GM19372 (cell line): ENCODE results near the gene ACTL7B.

Source experiments
- ATAC-seq: cut with Tn5 transposase; IDR thresholded peaks from one replicate; pipeline ENCODE4 v1.9.1; 2021; ENCODE audit warnings: mild to moderate bottlenecking, low read depth, moderate library complexity; ENCODE audit not compliant: unreplicated experiment

The ACTL7B gene

GRCh38 chr9:108874058-108874788 is 18.4 kb upstream of the ACTL7B start:
- ATAC-seq = peak; percentile 66

- no peak for ATAC-seq
These were observed 13.4 kb upstream of the ACTL7B start for GRCh38 chr9:108869092-108869725.

- ATAC-seq = no peak
These were observed 12.0 kb upstream of the ACTL7B start for GRCh38 chr9:108867829-108868228.

GRCh38 chr9:108867116-108867515 is 11.3 kb upstream of the ACTL7B start:
- ATAC-seq = no peak

DNA sequence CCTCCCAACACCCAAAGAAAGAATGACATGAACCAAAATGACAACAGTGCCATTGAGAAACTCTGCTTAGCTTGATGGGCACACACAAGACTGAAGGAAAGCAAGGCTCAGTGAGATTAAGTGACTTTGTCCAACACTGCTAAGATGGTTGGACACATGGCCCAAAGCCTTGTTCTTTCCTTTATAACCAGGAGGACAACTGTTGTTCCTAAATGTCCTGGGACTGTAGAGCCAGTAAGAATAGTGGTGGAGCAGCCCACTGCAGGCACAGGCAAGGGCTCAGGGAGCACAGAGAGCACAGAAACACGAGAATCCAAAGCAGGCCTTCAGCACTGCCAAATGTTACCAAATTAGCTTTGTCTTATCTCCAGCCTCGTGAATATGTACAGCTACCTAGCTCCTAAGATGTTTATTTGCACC is 10.2 kb upstream of the ACTL7B start:
- ATAC-seq = no peak

- no peak for ATAC-seq
These were observed 9.3 kb upstream of the ACTL7B start for GRCh38 chr9:108865037-108865436.

GRCh38 chr9:108864446-108864845 is 8.7 kb upstream of the ACTL7B start:
- ATAC-seq = no peak

- ATAC-seq = no peak
These were observed 8.1 kb upstream of the ACTL7B start for GRCh38 chr9:108863891-108864290.

GRCh38 chr9:108861997-108862396 is 6.2 kb upstream of the ACTL7B start, which contains the start of gene ACTL7A:
Gene ACTL7A, plus strand, starts transcription at chr9:108862266. Its CDS starts 57 bp downstream, at chr9:108862323.
- ATAC-seq = no peak

DNA sequence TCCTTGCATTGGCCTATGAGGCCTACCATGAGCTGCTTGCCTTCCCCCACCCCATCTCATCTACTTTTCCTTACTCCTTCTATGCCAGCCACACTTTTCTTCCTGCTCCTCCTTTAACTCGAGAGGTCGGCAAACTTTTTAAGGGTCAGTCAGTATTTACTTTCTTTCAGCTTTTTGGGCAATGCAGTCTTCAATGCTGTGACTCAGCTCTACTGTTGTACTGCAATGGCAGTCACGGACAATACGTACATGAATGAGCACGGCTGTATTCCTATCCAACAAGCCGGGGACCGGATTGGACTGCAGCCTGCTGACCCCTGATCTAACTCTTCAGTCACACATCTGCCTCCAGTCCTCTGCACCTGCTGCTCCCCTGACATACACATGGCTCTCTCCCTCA is 5.7 kb upstream of the ACTL7B start:
- no peak for ATAC-seq

GRCh38 chr9:108860764-108861163 is 5.0 kb upstream of the ACTL7B start:
- ATAC-seq = no peak

DNA sequence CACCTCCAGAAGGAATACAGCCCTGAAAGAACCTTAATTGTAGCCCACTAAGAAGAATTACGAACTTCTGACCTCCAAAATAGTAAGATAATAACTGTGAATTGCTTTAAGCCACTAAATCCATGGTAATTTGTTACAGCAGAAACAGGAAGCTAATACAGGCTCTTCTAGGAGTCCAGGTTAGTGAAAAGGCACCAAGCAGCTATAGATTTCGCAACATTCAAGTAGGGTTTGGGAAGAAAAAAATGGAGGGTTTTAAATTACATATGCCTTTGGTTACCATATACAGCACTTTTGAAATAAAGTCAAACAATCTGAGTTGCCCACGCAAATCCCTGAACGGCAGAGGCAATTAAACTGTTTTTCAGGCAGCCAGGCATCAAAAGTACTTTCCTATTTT is 4.6 kb upstream of the ACTL7B start:
- no peak for ATAC-seq

DNA sequence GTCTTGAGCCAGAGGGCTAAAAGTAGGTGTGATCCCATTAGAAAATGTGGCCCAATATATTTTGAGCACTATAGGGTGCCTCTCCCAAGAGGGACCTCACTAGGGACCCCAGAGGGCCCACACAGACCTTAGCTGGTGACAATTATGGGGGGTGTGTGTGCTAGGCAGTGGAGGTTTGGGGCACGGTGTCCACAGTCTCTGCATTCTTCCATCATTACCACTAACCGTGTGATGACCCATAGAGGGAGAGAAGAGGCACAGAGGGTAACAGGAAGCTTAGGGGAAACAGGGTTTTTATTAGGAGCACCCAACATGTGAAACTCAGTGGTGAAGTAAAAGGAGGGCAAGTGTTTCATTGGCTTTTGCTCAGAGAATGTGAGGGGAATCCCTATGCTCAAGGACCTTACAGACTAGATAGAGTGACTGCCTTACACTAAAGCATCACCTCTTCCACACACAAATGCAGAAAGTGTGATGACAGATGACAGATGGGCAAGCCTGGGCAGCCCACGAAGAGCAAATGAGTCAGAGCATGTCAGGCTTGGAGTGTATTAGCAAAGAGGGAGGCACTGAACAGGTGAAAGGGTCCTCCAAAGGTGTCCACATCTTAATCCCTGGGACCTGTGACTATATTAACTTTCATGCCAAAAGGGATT is 3.8 kb upstream of the ACTL7B start:
- peak; percentile 62 for ATAC-seq

- ATAC-seq = no peak
These were observed 1.8 kb upstream of the ACTL7B start for GRCh38 chr9:108857572-108857971.

DNA sequence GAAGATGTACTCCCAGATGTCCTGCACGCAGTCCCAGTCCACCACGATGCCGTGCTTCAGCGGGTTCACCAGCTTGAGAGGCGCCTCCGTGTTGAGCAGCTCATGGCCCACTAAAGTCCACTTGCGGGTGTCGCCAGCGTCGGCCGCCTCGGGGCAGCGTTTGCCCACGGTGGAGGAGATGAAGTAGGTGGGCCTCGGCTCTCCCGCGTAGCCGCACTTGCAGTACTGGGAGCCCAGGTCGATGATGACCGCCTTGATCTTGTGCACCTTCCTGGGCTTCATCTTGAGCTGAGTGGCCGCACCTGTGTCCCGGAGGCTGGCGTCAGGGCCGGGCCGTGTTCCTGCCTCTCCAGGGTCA is 278 bp downstream of the ACTL7B start:
- ATAC-seq = no peak

DNA sequence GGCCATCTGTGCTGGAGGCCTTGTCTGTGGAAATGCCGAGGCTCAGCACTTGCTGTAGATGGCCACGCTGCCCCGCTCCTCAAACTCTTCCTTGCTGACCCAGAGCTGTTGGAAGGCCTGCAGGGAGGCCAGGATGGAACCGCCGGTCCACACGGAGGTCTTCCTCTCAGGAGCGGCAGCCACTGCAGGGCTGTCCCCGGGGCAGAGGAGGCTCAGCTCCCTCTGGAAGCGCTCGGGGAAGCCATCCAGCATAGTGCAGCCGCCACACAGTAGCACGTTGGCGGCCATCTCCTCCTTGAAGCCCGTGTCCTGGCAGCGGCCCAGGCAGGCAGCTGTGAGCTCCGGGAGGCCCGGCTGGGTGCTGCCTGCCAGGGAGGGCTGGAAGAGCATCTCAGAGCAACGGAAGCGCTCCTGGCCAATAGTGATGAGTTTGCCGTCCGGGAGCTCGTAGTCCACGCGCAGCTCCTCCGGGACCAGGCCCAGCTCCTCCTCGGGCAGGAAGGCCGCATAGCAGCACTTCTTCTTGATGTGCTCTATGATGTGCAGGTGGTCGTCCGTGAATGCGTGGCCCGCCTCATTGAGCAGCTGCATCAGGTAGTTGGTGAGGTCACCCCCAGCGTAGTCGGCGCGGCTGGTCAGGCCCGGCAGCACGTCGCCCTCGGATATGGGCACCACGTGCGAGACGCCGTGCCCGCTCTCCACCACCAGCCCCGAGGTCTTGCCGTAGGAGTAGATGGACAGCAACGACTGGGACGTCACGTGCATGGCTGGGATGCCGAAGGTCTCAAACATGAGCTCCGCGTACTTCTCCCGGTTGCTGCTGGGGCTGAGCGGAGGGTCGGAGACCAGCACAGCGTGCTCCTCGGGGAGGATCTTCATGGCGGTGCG is 901 bp downstream of the ACTL7B start:
- no peak for ATAC-seq

DNA sequence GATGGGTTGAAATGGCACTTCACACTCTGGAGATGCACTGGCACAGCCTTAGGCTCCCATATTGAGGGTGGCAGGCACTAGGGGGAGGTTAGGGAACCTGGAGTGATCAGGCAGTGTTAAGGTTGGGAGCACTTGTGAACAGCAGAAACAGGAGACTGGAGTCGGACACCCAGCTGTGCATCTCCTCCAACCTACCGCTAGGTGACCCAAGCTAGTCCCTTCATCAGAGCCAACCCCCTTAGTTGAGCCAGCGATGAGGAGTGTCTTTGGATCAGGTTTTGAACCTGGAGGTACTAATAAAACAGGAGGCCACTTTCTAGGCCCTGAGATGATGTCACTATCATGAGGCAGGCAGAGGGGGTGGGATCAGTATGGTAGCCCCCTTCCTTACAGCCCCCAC is 1.7 kb downstream of the ACTL7B start:
- no peak for ATAC-seq

DNA sequence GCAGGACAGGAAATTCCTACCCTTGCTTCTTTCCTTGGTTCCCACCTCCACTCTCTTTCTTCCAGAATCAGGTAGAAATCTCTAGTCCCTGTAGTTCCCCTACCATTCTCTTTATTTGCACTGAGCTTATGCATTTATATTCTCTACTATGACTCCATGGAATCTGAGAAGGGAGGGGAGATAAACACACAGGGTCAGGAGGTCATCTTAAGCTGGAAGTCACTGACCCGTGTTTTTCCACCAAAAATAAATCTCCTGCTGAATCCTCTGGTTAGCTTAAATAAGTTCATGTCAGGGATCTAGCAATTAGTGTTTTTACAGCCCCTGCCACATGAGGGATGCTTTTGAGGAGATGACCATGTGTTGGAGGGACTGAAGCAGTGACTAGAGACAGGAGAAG is 3.7 kb downstream of the ACTL7B start:
- no peak for ATAC-seq

DNA sequence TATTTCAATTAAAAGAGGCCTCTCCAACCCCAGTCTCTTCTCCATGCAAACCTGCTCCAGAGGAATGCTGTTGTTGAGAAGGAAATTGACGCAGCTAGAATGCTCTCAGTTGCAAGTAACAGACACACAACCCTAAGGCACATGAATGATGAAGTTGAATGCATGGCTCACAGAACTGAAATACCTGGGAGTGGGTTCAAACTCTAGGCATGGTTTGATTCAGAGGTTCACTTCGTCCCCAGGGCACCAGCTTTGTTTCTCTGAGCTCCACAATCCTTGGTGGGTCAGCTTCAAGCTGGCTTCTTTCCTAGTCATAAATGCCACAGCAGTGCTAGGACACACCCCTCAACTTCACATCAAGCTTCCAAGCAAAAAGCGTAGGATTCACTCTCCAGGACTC is 4.6 kb downstream of the ACTL7B start:
- no peak for ATAC-seq

- ATAC-seq = no peak
These were observed 5.4 kb downstream of the ACTL7B start for GRCh38 chr9:108850293-108850897.
